SK-N-SH (cell line): ENCODE measurements around the gene CARD19. TPM values are rescaled to one million over a fixed set of nuclear protein-coding genes. Genes with fewer than 3 reads are reported as not detected.

Experiments used
- CTCF ChIA-PET: fragments of 300-600, 350-600 bp; formaldehyde crosslinking; extraction: SDS; loops from one replicate; lab custom pipeline; 2021; lab: Yijun Ruan, JAX
- POLR2A ChIA-PET: fragments of 350-600 bp; sonication (Branson Sonifier 250); formaldehyde crosslinking; extraction: SDS; loops from one replicate; lab custom pipeline; 2020; ENCODE audit warnings: antibody characterized with exemption, inconsistent platforms; lab: Yijun Ruan, JAX
- DNase-seq: peaks from one replicate; pipeline ENCODE4 v3.0.0; 2012
- H2AFZ ChIP-seq: fragments of 200-600 bp; sonication (generic); 2 replicates; pipeline ENCODE4 v1.8.1; 2016; ENCODE audit warnings: antibody characterized with exemption, mild to moderate bottlenecking, low read depth
- H3F3A ChIP-seq: fragments of 200-600 bp; sonication (generic); replicated peaks from 2 replicates; pipeline ENCODE3; 2016; ENCODE audit warnings: antibody characterized with exemption, mild to moderate bottlenecking; ENCODE audit not compliant: insufficient read depth
- H3K27ac ChIP-seq, 2 experiments: fragments of 200-500 bp in 1 of 2; fragments of 200-600 bp in 1 of 2; sonication (Bioruptor generic) in 1 of 2; sonication (generic), shearing (Covaris generic) in 1 of 2; 2 replicates each; pipeline versions ENCODE4 v1.5.1 to v1.6.1; 2014 to 2016; ENCODE audit warnings: low read depth in 2 of 2, inconsistent platforms in 1 of 2, low read length in 1 of 2, mild to moderate bottlenecking in 1 of 2, mixed read lengths in 1 of 2
- H3K27me3 ChIP-seq: fragments of 200-600 bp; sonication (generic), shearing (Covaris generic); 2 replicates; pipeline ENCODE4 v1.6.1; 2016; ENCODE audit warnings: mixed run types; ENCODE audit not compliant: insufficient read depth
- H3K36me3 ChIP-seq, 2 experiments: fragments of 200-500 bp in 1 of 2; fragments of 200-600 bp in 1 of 2; sonication (Bioruptor generic) in 1 of 2; sonication (generic) in 1 of 2; replicated peaks in 1 of 2; 2 replicates each; pipeline versions ENCODE3 to v1.5.1; 2014 to 2016; ENCODE audit warnings: low read length in 1 of 2, mild to moderate bottlenecking in 1 of 2; ENCODE audit not compliant: insufficient read depth in 2 of 2, control insufficient read depth in 1 of 2
- H3K4me1 ChIP-seq, 2 experiments: fragments of 200-500 bp in 1 of 2; fragments of 200-600 bp in 1 of 2; sonication (Bioruptor generic) in 1 of 2; sonication (generic), shearing (Covaris generic) in 1 of 2; 2 replicates each; pipeline versions ENCODE4 v1.5.1 to v1.6.1; 2014 to 2016; ENCODE audit warnings: low read depth in 1 of 2, low read length in 1 of 2, mixed run types in 1 of 2; ENCODE audit not compliant: insufficient read depth in 2 of 2, control insufficient read depth in 1 of 2
- H3K4me2 ChIP-seq: fragments of 200-600 bp; sonication (generic), shearing (Covaris generic); 2 replicates; pipeline ENCODE4 v1.6.1; 2017; ENCODE audit warnings: mixed run types
- H3K4me3 ChIP-seq, 2 experiments: fragments of 200-500 bp in 1 of 2; fragments of 200-600 bp in 1 of 2; sonication (Bioruptor generic) in 1 of 2; sonication (generic), shearing (Covaris generic) in 1 of 2; 2 replicates each; pipeline versions ENCODE4 v1.5.1 to v1.8.1; 2014 to 2016; ENCODE audit warnings: low read depth in 2 of 2, inconsistent platforms in 1 of 2, low read length in 1 of 2, mild to moderate bottlenecking in 1 of 2, mixed read lengths in 1 of 2, moderate library complexity in 1 of 2
- H3K79me2 ChIP-seq: fragments of 200-600 bp; sonication (generic); 2 replicates; pipeline ENCODE4 v1.8.1; 2017; ENCODE audit warnings: mild to moderate bottlenecking; ENCODE audit not compliant: insufficient read depth
- H3K9ac ChIP-seq: fragments of 200-600 bp; sonication (generic); 2 replicates; pipeline ENCODE4 v1.6.1; 2017; ENCODE audit warnings: mixed run types
- H3K9me2 ChIP-seq: fragments of 200-600 bp; sonication (generic); 2 replicates; pipeline ENCODE4 v1.6.1; 2017; ENCODE audit warnings: mixed run types
- H3K9me3 ChIP-seq: fragments of 200-600 bp; sonication (generic); 2 replicates; pipeline ENCODE4 v1.6.1; 2017; ENCODE audit warnings: mixed run types, mild to moderate bottlenecking, moderate library complexity
- H4K20me1 ChIP-seq: fragments of 200-600 bp; sonication (generic); 2 replicates; pipeline ENCODE4 v1.6.1; 2017; ENCODE audit warnings: mild to moderate bottlenecking, mixed run types; ENCODE audit not compliant: insufficient read depth
- EP300 ChIP-seq, 2 experiments: IDR thresholded peaks; 2 replicates each; pipeline versions ENCODE4 v1.4.0 to v1.6.1; 2012; ENCODE audit warnings: borderline replicate concordance in 1 of 2, low read depth in 1 of 2, low read length in 1 of 2
- EZH2phosphoT487 ChIP-seq: fragments of 200-600 bp; sonication (generic); IDR thresholded peaks from 2 replicates; pipeline ENCODE4 v1.6.1; 2017; ENCODE audit warnings: low read depth, mixed run types, mild to moderate bottlenecking, antibody characterized with exemption, moderate library complexity, borderline replicate concordance
- FOSL2 ChIP-seq: IDR thresholded peaks from 2 replicates; pipeline ENCODE4 v1.4.0; 2012; ENCODE audit warnings: low read depth, mild to moderate bottlenecking, moderate library complexity, borderline replicate concordance
- FOXM1 ChIP-seq: IDR thresholded peaks from 2 replicates; pipeline ENCODE4 v1.4.0; 2012; ENCODE audit warnings: low read depth, mild to moderate bottlenecking
- IRF3 ChIP-seq: fragments of 150-350 bp; IDR thresholded peaks from 2 replicates; pipeline ENCODE4 v1.6.1; 2016; ENCODE audit warnings: mild to moderate bottlenecking, low read depth, low read length
- NFIC ChIP-seq: IDR thresholded peaks from 2 replicates; pipeline ENCODE4 v1.4.0; 2012; ENCODE audit warnings: borderline replicate concordance
- PBX3 ChIP-seq: IDR thresholded peaks from 2 replicates; pipeline ENCODE4; 2012
- REST ChIP-seq: IDR thresholded peaks from 2 replicates; pipeline ENCODE4 v1.6.1; 2012; ENCODE audit warnings: mild to moderate bottlenecking, low read depth, low read length, moderate library complexity
- RFX5 ChIP-seq: IDR thresholded peaks from 2 replicates; pipeline ENCODE4 v1.6.1; 2012; ENCODE audit warnings: mild to moderate bottlenecking, improper control_type of control experiment, low read length
- RXRA ChIP-seq: IDR thresholded peaks from 2 replicates; pipeline ENCODE4 v1.4.0; 2012; ENCODE audit warnings: low read depth, mild to moderate bottlenecking, borderline replicate concordance
- SMC3 ChIP-seq: IDR thresholded peaks from 2 replicates; pipeline ENCODE4 v1.6.1; 2012; ENCODE audit warnings: low read depth, low read length, improper control_type of control experiment
- TAF1 ChIP-seq: IDR thresholded peaks from 2 replicates; pipeline ENCODE4 v1.6.1; 2012; ENCODE audit warnings: low read depth, mild to moderate bottlenecking, low read length, moderate library complexity, borderline replicate concordance
- TEAD4 ChIP-seq: IDR thresholded peaks from 2 replicates; pipeline ENCODE4 v1.4.0; 2012; ENCODE audit warnings: mild to moderate bottlenecking, borderline replicate concordance; ENCODE audit not compliant: insufficient read depth
- USF1 ChIP-seq: IDR thresholded peaks from 2 replicates; pipeline ENCODE4 v1.4.0; 2012; ENCODE audit warnings: low read depth, borderline replicate concordance
- YY1 ChIP-seq: IDR thresholded peaks from 2 replicates; pipeline ENCODE4 v1.4.0; 2012; ENCODE audit warnings: low read depth, mild to moderate bottlenecking
- ZBTB33 ChIP-seq: IDR thresholded peaks from 2 replicates; pipeline ENCODE4 v1.4.0; 2012; ENCODE audit warnings: low read depth, borderline replicate concordance
- WGBS: methylation state at CpG from one replicate; pipeline ENCODE4 v1.1.6; 2017; ENCODE audit warnings: low lambda C conversion rate; 5-methylcytosine and 5-hydroxymethylcytosine counted together
- polyA plus RNA-seq, 3 experiments: library from polyadenylated mRNA; depleted of rRNA; stranded (reverse); fragments of >200 nt; gene quantifications; 2 replicates each; pipeline ENCODE4 v1.2.3, GENCODE V29; 2012

CARD19 gene
- polyA plus RNA-seq, 1 of the 3 experiments (the other 2 are of a cell fraction), result 165 TPM

- Histone ChIP-seq H3K4me2 (no peak overlapping the region), H3K4me3 (no peak overlapping the region), H3F3A (no peaks in the 10 kb centered on the region), H3K9ac (no peak overlapping the region), H4K20me1 (no peaks in the 10 kb centered on the region), H3K27ac (no peak overlapping the region), H3K36me3 (no peaks in the 10 kb centered on the region), H3K27me3 (no peaks in the 10 kb centered on the region), H3K79me2 (no peaks in the 10 kb centered on the region), H3K9me2 (no peaks in the 10 kb centered on the region), H3K4me1 (peaks cover 0 to 20% of the 10 kb centered on the region in 2 experiments; a peak in 1 of 4 replicates), H3K9me3 (no peaks in the 10 kb centered on the region), H2AFZ (no peak overlapping the region)
- DNase-seq, result no peak
- POLR2A ChIA-PET, result no interaction called here
- WGBS, result 69% methylated on average over 2 of the region's 2 CpGs
- TF ChIP-seq FOSL2 (no peak), REST (no peak), EZH2phosphoT487 (no peak), EP300 (IDR thresholded peaks at IDR 0.05; ENCODE audit: borderline replicate concordance in 1 of 2, low read depth in 1 of 2, low read length in 1 of 2) (no peak), SMC3 (no peak), RXRA (no peak), IRF3 (no peak), ZBTB33 (no peak), FOXM1 (no peak), USF1 (no peak), TEAD4 (no peak), NFIC (no peak), YY1 (no peak), TAF1 (no peak), PBX3 (no peak), RFX5 (no peak)
- CTCF ChIA-PET, result interaction anchor here (1.4 kb wide), 1 partner anchor 32 kb away, joined by 4 read pairs; no protein-coding TSS in a partner anchor
Observed at GRCh38 chr9:93076792-93077128, 19.3 kb upstream of the CARD19 start.
